ENCODE results near the gene TEAD4. TPM values are rescaled to one million over a fixed set of nuclear protein-coding genes. Genes with fewer than 3 reads are reported as not detected.

TEAD4 gene
- total and polyA plus RNA-seq, 2 donors (not counting 1 experiment from before 2014, with no cell fraction given), result not detected

- no peak overlapping the region for H3K4me3 Mint-ChIP-seq
- Histone ChIP-seq H3K79me2 (ENCODE audit: control insufficient read depth, insufficient read depth, low read length) (no peaks in the 10 kb centered on the region), H3K27ac (ENCODE audit: low read length in 2 of 2) (no peak overlapping the region), H3K4me3 (ENCODE audit: control extremely low read depth in 1 of 5, extremely low read depth in 1 of 5, insufficient read depth in 1 of 5, low read depth in 2 of 5, low read length in 4 of 5) (no peak overlapping the region), H3K4me2 (replicated peaks; ENCODE audit: low read depth, low read length, poor library complexity, severe bottlenecking) (no peak overlapping the region), H2AFZ (ENCODE audit: insufficient read depth, low read depth, low read length, poor library complexity, severe bottlenecking) (no peak overlapping the region), H3K27me3 (replicated peaks in 1 of 4; ENCODE audit: control extremely low read depth in 1 of 4, control insufficient read depth in 3 of 4, insufficient read depth in 4 of 4, low read length in 3 of 4) (no peaks in the 10 kb centered on the region), H4K20me1 (ENCODE audit: control insufficient read depth, insufficient read depth, low read length, poor library complexity, severe bottlenecking) (no peaks in the 10 kb centered on the region), H3K36me3 (replicated peaks in 1 of 2; ENCODE audit: control extremely low read depth in 1 of 2, control insufficient read depth in 1 of 2, extremely low read depth in 1 of 2, insufficient read depth in 2 of 2, low read length in 1 of 2) (no peaks in the 10 kb centered on the region), H3K4me1 (ENCODE audit: control insufficient read depth in 2 of 2, insufficient read depth in 2 of 2, low read length in 2 of 2) (no peaks in the 10 kb centered on the region), H3K9me3 (ENCODE audit: control extremely low read depth in 1 of 3, control insufficient read depth in 2 of 3, insufficient read depth in 1 of 3, low read length in 2 of 3) (no peaks in the 10 kb centered on the region), H3K9ac (ENCODE audit: low read length) (no peak overlapping the region)
- ChIA-PET POLR2A (no interaction called here), CTCF (no interaction called here)
- ATAC-seq (ENCODE audit: low read depth), result no peak
- WGBS (ENCODE audit: insufficient coverage), result 85% methylated on average over 5 of the region's 6 CpGs
- no peak overlapping the region for H3K27ac Mint-ChIP-seq
- intact Hi-C loops (cut with micrococcal nuclease), result no loop called here
- H3K4me1 Mint-ChIP-seq, result no peaks in the 10 kb centered on the region
- H3K9me3 Mint-ChIP-seq (ENCODE audit: insufficient read depth), result no peaks in the 10 kb centered on the region
- TF ChIP-seq EZH2 (IDR thresholded peaks at IDR 0.05; ENCODE audit: borderline replicate concordance, insufficient read depth, low read depth, low read length, poor library complexity, severe bottlenecking) (no peak), CTCF (IDR thresholded peaks at IDR 0.05) (no peak)
- no peak for DNase-seq
- peaks cover 4% of the 10 kb centered on the region for H3K27me3 Mint-ChIP-seq
Observed at GRCh38 chr12:2976581-2976996, 17.4 kb downstream of the TEAD4 start.

- H3K36me3 ChIP-seq (replicated peaks in 1 of 2; ENCODE audit: control extremely low read depth in 1 of 2, control insufficient read depth in 1 of 2, extremely low read depth in 1 of 2, insufficient read depth in 2 of 2, low read length in 1 of 2), result no peaks in the 10 kb centered on the region
- no peak overlapping the region for H3K27ac Mint-ChIP-seq
- H2AFZ ChIP-seq (ENCODE audit: insufficient read depth, low read depth, low read length, poor library complexity, severe bottlenecking), result no peak overlapping the region
- ATAC-seq (ENCODE audit: low read depth) (no peak), DNase-seq (no peak)
- no peak overlapping the region for H3K4me2 ChIP-seq (replicated peaks; ENCODE audit: low read depth, low read length, poor library complexity, severe bottlenecking)
- no peaks in the 10 kb centered on the region for H4K20me1 ChIP-seq (ENCODE audit: control insufficient read depth, insufficient read depth, low read length, poor library complexity, severe bottlenecking)
- TF ChIP-seq EZH2 (IDR thresholded peaks at IDR 0.05; ENCODE audit: borderline replicate concordance, insufficient read depth, low read depth, low read length, poor library complexity, severe bottlenecking) (no peak), CTCF (IDR thresholded peaks at IDR 0.05) (no peak)
- H3K27me3 ChIP-seq (replicated peaks in 1 of 4; ENCODE audit: control extremely low read depth in 1 of 4, control insufficient read depth in 3 of 4, insufficient read depth in 4 of 4, low read length in 3 of 4), result no peaks in the 10 kb centered on the region
- CTCF ChIA-PET, result no interaction called here
- no peak overlapping the region for H3K4me3 ChIP-seq (ENCODE audit: control extremely low read depth in 1 of 5, extremely low read depth in 1 of 5, insufficient read depth in 1 of 5, low read depth in 2 of 5, low read length in 4 of 5)
- no peaks in the 10 kb centered on the region for H3K4me1 ChIP-seq (ENCODE audit: control insufficient read depth in 2 of 2, insufficient read depth in 2 of 2, low read length in 2 of 2)
- no peaks in the 10 kb centered on the region for H3K9me3 Mint-ChIP-seq (ENCODE audit: insufficient read depth)
- H3K4me1 Mint-ChIP-seq, result no peaks in the 10 kb centered on the region
- intact Hi-C loops (cut with micrococcal nuclease), result no loop called here
- 94% methylated on average over 4 of the region's 5 CpGs for WGBS (ENCODE audit: insufficient coverage)
- H3K27ac ChIP-seq (ENCODE audit: low read length in 2 of 2), result no peak overlapping the region
- no peak overlapping the region for H3K9ac ChIP-seq (ENCODE audit: low read length)
- H3K9me3 ChIP-seq (ENCODE audit: control extremely low read depth in 1 of 3, control insufficient read depth in 2 of 3, insufficient read depth in 1 of 3, low read length in 2 of 3), result no peaks in the 10 kb centered on the region
- POLR2A ChIA-PET, result no interaction called here
- H3K27me3 Mint-ChIP-seq, result peaks cover 3% of the 10 kb centered on the region
- no peaks in the 10 kb centered on the region for H3K79me2 ChIP-seq (ENCODE audit: control insufficient read depth, insufficient read depth, low read length)
- H3K4me3 Mint-ChIP-seq, result no peak overlapping the region
Observed at GRCh38 chr12:2977776-2978175, 18.6 kb downstream of the TEAD4 start.

Data from B cell (primary cell).